Breast epithelium (tissue), 3 donors: ENCODE measurements around the gene PALM3.

ENCODE experiments used
- POLR2A ChIP-seq: fragments of 450-650 bp; IDR thresholded peaks from one replicate; pipeline ENCODE4 v1.6.1; 2016; ENCODE audit warnings: antibody characterized with exemption, mild to moderate bottlenecking, moderate library complexity
- TF ChIP-seq, protein P1 (sequence below), 3 donors: fragments of 450-650 bp; IDR thresholded peaks; one replicate each; pipeline ENCODE4 v1.5.1; 2016 to 2017; ENCODE audit warnings: antibody characterized with exemption in 3 of 3, mild to moderate bottlenecking in 3 of 3, moderate library complexity in 3 of 3

- no peak for TF ChIP-seq POLR2A
- TF ChIP-seq, protein P1, sequence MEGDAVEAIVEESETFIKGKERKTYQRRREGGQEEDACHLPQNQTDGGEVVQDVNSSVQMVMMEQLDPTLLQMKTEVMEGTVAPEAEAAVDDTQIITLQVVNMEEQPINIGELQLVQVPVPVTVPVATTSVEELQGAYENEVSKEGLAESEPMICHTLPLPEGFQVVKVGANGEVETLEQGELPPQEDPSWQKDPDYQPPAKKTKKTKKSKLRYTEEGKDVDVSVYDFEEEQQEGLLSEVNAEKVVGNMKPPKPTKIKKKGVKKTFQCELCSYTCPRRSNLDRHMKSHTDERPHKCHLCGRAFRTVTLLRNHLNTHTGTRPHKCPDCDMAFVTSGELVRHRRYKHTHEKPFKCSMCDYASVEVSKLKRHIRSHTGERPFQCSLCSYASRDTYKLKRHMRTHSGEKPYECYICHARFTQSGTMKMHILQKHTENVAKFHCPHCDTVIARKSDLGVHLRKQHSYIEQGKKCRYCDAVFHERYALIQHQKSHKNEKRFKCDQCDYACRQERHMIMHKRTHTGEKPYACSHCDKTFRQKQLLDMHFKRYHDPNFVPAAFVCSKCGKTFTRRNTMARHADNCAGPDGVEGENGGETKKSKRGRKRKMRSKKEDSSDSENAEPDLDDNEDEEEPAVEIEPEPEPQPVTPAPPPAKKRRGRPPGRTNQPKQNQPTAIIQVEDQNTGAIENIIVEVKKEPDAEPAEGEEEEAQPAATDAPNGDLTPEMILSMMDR (IDR thresholded peaks at IDR 0.05): no peak
Observed at GRCh38 chr19:14096272-14096992, 34.6 kb upstream of the PALM3 start.
